BLaER1 treated with 17β-estradiol and CSF1 and Interleukin-3, amounts not matched to agents 10 nM and 100 nM (cell line): ENCODE measurements around the gene TMC3.
A peak's percentile ranks its signal among the peaks of the same experiment; 100 is the strongest.

Experiments
- H3K27ac ChIP-seq, 11 experiments: shearing (Covaris generic); formaldehyde crosslinking; 2 replicates each; pipeline ENCODE4 v1.8.1; 2022
- H3K27me3 ChIP-seq, 11 experiments: shearing (Covaris generic); formaldehyde crosslinking; 2 replicates each; pipeline ENCODE4 v1.8.1; 2022
- H3K36me3 ChIP-seq, 11 experiments: shearing (Covaris generic); formaldehyde crosslinking; 2 replicates each; pipeline ENCODE4 v1.8.1; 2022
- H3K4me1 ChIP-seq, 10 experiments: shearing (Covaris generic); formaldehyde crosslinking; 2 replicates each; pipeline ENCODE4 v1.8.1; 2022
- H3K4me2 ChIP-seq, 11 experiments: shearing (Covaris generic); formaldehyde crosslinking; 2 replicates each; pipeline ENCODE4 v1.8.1; 2022
- H3K4me3 ChIP-seq, 10 experiments: shearing (Covaris generic); formaldehyde crosslinking; 2 replicates each; pipeline ENCODE4 v1.8.1; 2022
- H3K9ac ChIP-seq, 11 experiments: shearing (Covaris generic); formaldehyde crosslinking; 2 replicates each; pipeline ENCODE4 v1.8.1; 2022
- H3K9me3 ChIP-seq, 11 experiments: shearing (Covaris generic); formaldehyde crosslinking; replicated peaks in 1 of 11; 2 replicates each; pipeline ENCODE4 v1.8.1; 2022
- H4K20me1 ChIP-seq, 11 experiments: shearing (Covaris generic); formaldehyde crosslinking; 2 replicates each; pipeline ENCODE4 v1.8.1; 2022
- Cebpa-rat ChIP-seq, 11 experiments: shearing (Covaris generic); IDR thresholded peaks; 2 replicates each; pipeline ENCODE4 v1.8.1; 2022

The TMC3 gene

GRCh38 chr15:81312790-81313543 lies 61.0 kb downstream of the TMC3 start:
- no peak overlapping the region for H3K4me3 ChIP-seq
- peaks cover 18 to 58% (median 36%) of the 10 kb centered on the region in 10 experiments for H3K4me1 ChIP-seq
- peak overlapping the region in 7 of 11 experiments; percentile 15 to 67 (median 62); a peak in 9 of 22 replicates for H3K9ac ChIP-seq
- peak overlapping the region; percentile 72 to 90 (median 83) for H3K4me2 ChIP-seq
- peaks cover 37 to 76% (median 49%) of the 10 kb centered on the region in 11 experiments for H3K36me3 ChIP-seq
- no peaks in the 10 kb centered on the region for H3K9me3 ChIP-seq
- peaks cover 0 to 4% (median 0%) of the 10 kb centered on the region in 11 experiments; a peak in 1 of 22 replicates for H4K20me1 ChIP-seq
- TF ChIP-seq Cebpa-rat (IDR thresholded peaks at IDR 0.05) = peak in 2 of 11 experiments; percentile 14 to 49; a peak in 3 of 22 replicates
- peak overlapping the region; percentile 55 to 88 (median 72); a peak in 19 of 22 replicates for H3K27ac ChIP-seq
- H3K27me3 ChIP-seq = no peaks in the 10 kb centered on the region

- peak overlapping the region; percentile 17 to 67 (median 57); a peak in 18 of 22 replicates for H3K9ac ChIP-seq
- H3K4me1 ChIP-seq = peaks cover 18 to 58% (median 33%) of the 10 kb centered on the region in 10 experiments
- no peak for TF ChIP-seq Cebpa-rat (IDR thresholded peaks at IDR 0.05)
- 0 out of 22 replicates have a peak, but pooled peaks cover 0 to 4% (median 0%) of the 10 kb centered on the region in 11 experiments for H4K20me1 ChIP-seq
- peaks cover 39 to 76% (median 55%) of the 10 kb centered on the region in 11 experiments for H3K36me3 ChIP-seq
- H3K9me3 ChIP-seq = no peaks in the 10 kb centered on the region
- H3K4me2 ChIP-seq = peak overlapping the region; percentile 72 to 90 (median 83)
- H3K27me3 ChIP-seq = no peaks in the 10 kb centered on the region
- 0 out of 20 replicates have a peak overlapping the region, but pooled peaks of 1 of the 10 experiments have one; percentile 5 for H3K4me3 ChIP-seq
- H3K27ac ChIP-seq = peak overlapping the region; percentile 55 to 88 (median 72)
Measured at GRCh38 chr15:81311752-81312464, 62.1 kb downstream of the TMC3 start.

GRCh38 chr15:81310480-81310879 lies 63.5 kb downstream of the TMC3 start:
- TF ChIP-seq Cebpa-rat (IDR thresholded peaks at IDR 0.05) = no peak
- Histone ChIP-seq H3K4me1 (peaks cover 18 to 69% (median 34%) of the 10 kb centered on the region in 10 experiments), H3K27me3 (no peaks in the 10 kb centered on the region), H3K36me3 (peaks cover 53 to 81% (median 63%) of the 10 kb centered on the region in 11 experiments), H3K9me3 (no peaks in the 10 kb centered on the region), H4K20me1 (peaks cover 0 to 10% (median 0%) of the 10 kb centered on the region in 11 experiments; a peak in 2 of 22 replicates), H3K9ac (peak overlapping the region in 2 of 11 experiments; percentile 16 to 47; a peak in 1 of 22 replicates), H3K27ac (peak overlapping the region in 7 of 11 experiments; percentile 10 to 88 (median 74); a peak in 10 of 22 replicates), H3K4me2 (peak overlapping the region in 6 of 11 experiments; percentile 80 to 90 (median 85); a peak in 11 of 22 replicates), H3K4me3 (no peak overlapping the region)

DNA sequence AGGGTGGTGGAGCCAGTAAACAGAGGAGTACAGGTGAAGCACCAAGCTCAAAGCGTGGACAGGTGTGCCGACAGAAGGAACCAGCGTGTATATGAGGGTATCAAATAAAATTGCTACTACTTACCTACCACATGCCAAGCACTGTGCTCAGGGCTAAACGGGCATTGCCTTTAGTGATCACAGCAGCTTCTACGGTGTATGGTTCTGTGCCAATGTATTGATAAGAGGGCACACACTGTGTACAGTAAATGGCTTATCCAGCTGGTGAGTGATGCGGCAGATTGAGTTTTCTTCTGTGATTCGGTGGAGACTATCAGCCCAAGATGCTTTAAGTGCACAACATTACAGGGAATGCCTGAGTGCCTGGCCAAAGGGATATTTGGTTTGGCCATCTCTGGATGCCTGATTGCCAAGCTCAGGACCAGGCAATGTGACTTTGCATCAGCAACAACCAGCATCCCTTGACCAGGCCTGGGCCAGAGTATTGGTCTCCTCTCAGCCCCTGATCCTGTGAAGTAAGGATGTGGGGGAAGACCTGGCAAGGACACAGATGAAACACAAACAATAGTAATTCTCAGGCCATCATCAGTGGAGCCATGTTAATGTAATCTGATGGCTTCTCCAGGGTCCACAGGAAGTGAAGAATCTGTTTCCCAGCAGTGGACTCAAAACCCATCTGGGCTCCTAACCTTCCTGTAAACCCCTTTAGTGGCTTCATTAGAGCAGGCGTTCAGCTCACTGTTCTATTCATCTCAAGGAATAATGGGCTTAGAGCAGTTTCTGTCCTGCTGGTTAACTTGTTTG lies 64.2 kb downstream of the TMC3 start:
- H3K4me2 ChIP-seq = peak overlapping the region in 4 of 11 experiments; percentile 80 to 90 (median 87); a peak in 7 of 22 replicates
- no peaks in the 10 kb centered on the region; a peak in 1 of 22 replicates for H3K9me3 ChIP-seq
- peaks cover 0 to 10% (median 0%) of the 10 kb centered on the region in 11 experiments; a peak in 2 of 22 replicates for H4K20me1 ChIP-seq
- no peaks in the 10 kb centered on the region for H3K27me3 ChIP-seq
- no peak for TF ChIP-seq Cebpa-rat (IDR thresholded peaks at IDR 0.05)
- peaks cover 55 to 87% (median 70%) of the 10 kb centered on the region in 11 experiments for H3K36me3 ChIP-seq
- H3K4me3 ChIP-seq = no peak overlapping the region
- peak overlapping the region in 2 of 11 experiments; percentile 21 to 88; a peak in 2 of 22 replicates for H3K27ac ChIP-seq
- peaks cover 23 to 75% (median 39%) of the 10 kb centered on the region in 10 experiments for H3K4me1 ChIP-seq
- no peak overlapping the region for H3K9ac ChIP-seq

GRCh38 chr15:81308260-81308659 lies 65.8 kb downstream of the TMC3 start:
- H3K27me3 ChIP-seq = no peaks in the 10 kb centered on the region
- no peak overlapping the region for H3K4me3 ChIP-seq
- TF ChIP-seq Cebpa-rat (IDR thresholded peaks at IDR 0.05) = no peak
- peaks cover 0 to 10% (median 0%) of the 10 kb centered on the region in 11 experiments; a peak in 2 of 22 replicates for H4K20me1 ChIP-seq
- peaks cover 39 to 78% (median 50%) of the 10 kb centered on the region in 10 experiments for H3K4me1 ChIP-seq
- H3K27ac ChIP-seq = no peak overlapping the region
- no peak overlapping the region for H3K9ac ChIP-seq
- H3K9me3 ChIP-seq = no peaks in the 10 kb centered on the region; a peak in 1 of 22 replicates
- H3K4me2 ChIP-seq = no peak overlapping the region
- peaks cover 64 to 91% (median 77%) of the 10 kb centered on the region in 11 experiments for H3K36me3 ChIP-seq

- peaks cover 58 to 79% (median 61%) of the 10 kb centered on the region in 10 experiments for H3K4me1 ChIP-seq
- H3K36me3 ChIP-seq = peaks cover 90 to 100% (median 98%) of the 10 kb centered on the region in 11 experiments
- H3K4me3 ChIP-seq = no peak overlapping the region
- peaks cover 0 to 7% (median 0%) of the 10 kb centered on the region in 11 experiments; a peak in 1 of 22 replicates for H3K9me3 ChIP-seq
- peak overlapping the region in 10 of 11 experiments; percentile 12 to 63 (median 42); a peak in 16 of 22 replicates for H3K9ac ChIP-seq
- TF ChIP-seq Cebpa-rat (IDR thresholded peaks at IDR 0.05) = no peak
- H4K20me1 ChIP-seq = peaks cover 0 to 25% (median 0%) of the 10 kb centered on the region in 11 experiments; a peak in 8 of 22 replicates
- H3K27me3 ChIP-seq = no peaks in the 10 kb centered on the region
- peak overlapping the region; percentile 90 to 100 (median 98) for H3K4me2 ChIP-seq
- H3K27ac ChIP-seq = peak overlapping the region; percentile 57 to 75 (median 67); a peak in 21 of 22 replicates
Measured at GRCh38 chr15:81304226-81304625, 69.8 kb downstream of the TMC3 start.

DNA sequence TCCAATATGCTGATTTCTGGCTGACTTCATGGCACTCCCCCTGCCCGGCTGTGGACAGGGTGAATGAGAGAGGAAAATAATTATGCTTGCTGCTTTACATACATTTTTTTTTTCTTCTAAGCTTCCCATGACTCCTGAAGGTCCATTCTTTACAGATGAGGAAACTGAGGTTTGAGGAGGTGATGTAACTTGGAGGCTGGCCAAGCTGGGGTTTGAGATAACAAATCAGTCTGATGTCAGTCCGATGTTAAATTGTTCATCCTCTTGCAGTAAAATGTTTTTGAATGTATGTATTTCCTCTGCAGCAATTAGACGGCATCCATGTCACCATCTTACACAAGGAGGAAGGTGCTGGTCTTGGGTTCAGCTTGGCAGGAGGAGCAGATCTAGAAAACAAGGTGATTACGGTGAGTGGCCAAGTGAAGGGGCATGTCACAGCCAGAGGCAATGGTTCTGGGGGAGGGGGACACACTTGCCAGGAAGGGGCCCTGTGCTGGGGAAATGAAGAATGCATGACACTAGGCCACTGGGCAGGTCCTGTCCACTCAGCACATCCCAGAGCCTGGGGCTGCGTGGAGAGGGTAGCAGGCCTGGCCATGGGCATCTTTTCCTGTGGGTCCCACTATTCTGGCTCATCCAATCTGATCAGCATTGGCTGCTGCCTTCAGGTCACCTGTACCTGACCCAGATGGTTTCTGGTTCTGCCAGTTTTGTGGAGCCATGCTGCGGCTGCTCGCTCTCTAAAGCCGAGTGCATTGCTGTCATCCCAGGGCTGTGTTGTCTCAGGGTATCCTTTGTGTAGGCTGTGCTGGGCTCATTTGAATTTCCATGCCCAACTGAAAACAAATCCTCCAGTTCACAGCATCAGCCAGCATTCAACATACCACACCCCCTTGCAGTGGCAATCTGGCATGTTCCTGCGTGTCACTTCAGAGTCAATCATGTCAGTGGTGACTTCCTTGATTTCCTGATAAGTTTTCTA lies 70.5 kb downstream of the TMC3 start:
- H3K4me1 ChIP-seq = peaks cover 65 to 86% (median 68%) of the 10 kb centered on the region in 10 experiments
- H4K20me1 ChIP-seq = peaks cover 0 to 28% (median 0%) of the 10 kb centered on the region in 11 experiments; a peak in 8 of 22 replicates
- H3K9me3 ChIP-seq = peaks cover 0 to 7% (median 0%) of the 10 kb centered on the region in 11 experiments; a peak in 1 of 22 replicates
- peaks cover 84 to 100% (median 92%) of the 10 kb centered on the region in 11 experiments for H3K36me3 ChIP-seq
- H3K4me2 ChIP-seq = peak overlapping the region; percentile 90 to 100 (median 98)
- no peak for TF ChIP-seq Cebpa-rat (IDR thresholded peaks at IDR 0.05)
- peak overlapping the region; percentile 57 to 75 (median 67); a peak in 21 of 22 replicates for H3K27ac ChIP-seq
- H3K9ac ChIP-seq = peak overlapping the region in 10 of 11 experiments; percentile 12 to 63 (median 42); a peak in 15 of 22 replicates
- H3K27me3 ChIP-seq = no peaks in the 10 kb centered on the region
- H3K4me3 ChIP-seq = peak overlapping the region in 5 of 10 experiments; percentile 3 to 70 (median 12); a peak in 5 of 20 replicates
